ENCODE results near the gene BCL2.

The BCL2 gene

DNA sequence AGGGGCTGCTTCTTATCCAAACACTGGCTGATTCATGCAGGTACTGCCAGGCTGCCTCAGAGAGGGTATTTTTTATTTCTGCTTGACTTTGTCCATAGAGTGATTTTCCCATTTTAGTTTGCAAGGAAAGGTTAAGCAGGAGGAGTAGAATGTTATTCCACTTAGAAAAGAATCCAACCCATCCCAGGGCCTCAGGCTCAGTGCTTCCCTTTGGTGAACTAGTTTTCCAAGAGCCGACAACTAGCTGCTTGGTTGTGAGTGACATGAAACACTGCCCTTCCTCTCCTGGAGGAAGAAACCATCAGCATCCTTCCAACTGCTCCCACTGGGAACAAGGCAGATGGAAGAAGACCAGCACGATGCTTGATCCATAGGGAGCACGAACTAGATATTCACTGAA is 58.5 kb downstream of the BCL2 start:
- ATAC-seq = no peak
- TF ChIP-seq CSDC2 (CRISPR knock-in tag; IDR thresholded peaks at IDR 0.05) = no peak
- no peak for TF ChIP-seq CSRNP3 (CRISPR knock-in tag; IDR thresholded peaks at IDR 0.05)
- TF ChIP-seq, protein P1, sequence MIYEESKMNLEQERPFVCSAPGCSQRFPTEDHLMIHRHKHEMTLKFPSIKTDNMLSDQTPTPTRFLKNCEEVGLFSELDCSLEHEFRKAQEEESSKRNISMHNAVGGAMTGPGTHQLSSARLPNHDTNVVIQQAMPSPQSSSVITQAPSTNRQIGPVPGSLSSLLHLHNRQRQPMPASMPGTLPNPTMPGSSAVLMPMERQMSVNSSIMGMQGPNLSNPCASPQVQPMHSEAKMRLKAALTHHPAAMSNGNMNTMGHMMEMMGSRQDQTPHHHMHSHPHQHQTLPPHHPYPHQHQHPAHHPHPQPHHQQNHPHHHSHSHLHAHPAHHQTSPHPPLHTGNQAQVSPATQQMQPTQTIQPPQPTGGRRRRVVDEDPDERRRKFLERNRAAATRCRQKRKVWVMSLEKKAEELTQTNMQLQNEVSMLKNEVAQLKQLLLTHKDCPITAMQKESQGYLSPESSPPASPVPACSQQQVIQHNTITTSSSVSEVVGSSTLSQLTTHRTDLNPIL (CRISPR knock-in tag; IDR thresholded peaks at IDR 0.05; ENCODE audit: low read depth) = no peak
- TF ChIP-seq ISL1 (CRISPR knock-in tag; IDR thresholded peaks at IDR 0.05) = no peak
- TF ChIP-seq ZNF565 (CRISPR knock-in tag; conservative IDR thresholded peaks at IDR 0.05; ENCODE audit: low read depth) = no peak
- no peak for TF ChIP-seq BACH2 (CRISPR knock-in tag; IDR thresholded peaks at IDR 0.05; ENCODE audit: borderline replicate concordance)
- no peak for TF ChIP-seq ZFP30 (CRISPR knock-in tag; IDR thresholded peaks at IDR 0.05)
- TF ChIP-seq ESRRG (CRISPR knock-in tag; IDR thresholded peaks at IDR 0.05) = no peak
- no peak for TF ChIP-seq PATZ1 (CRISPR knock-in tag; IDR thresholded peaks at IDR 0.05; ENCODE audit: borderline replicate concordance)
- TF ChIP-seq, protein P2, sequence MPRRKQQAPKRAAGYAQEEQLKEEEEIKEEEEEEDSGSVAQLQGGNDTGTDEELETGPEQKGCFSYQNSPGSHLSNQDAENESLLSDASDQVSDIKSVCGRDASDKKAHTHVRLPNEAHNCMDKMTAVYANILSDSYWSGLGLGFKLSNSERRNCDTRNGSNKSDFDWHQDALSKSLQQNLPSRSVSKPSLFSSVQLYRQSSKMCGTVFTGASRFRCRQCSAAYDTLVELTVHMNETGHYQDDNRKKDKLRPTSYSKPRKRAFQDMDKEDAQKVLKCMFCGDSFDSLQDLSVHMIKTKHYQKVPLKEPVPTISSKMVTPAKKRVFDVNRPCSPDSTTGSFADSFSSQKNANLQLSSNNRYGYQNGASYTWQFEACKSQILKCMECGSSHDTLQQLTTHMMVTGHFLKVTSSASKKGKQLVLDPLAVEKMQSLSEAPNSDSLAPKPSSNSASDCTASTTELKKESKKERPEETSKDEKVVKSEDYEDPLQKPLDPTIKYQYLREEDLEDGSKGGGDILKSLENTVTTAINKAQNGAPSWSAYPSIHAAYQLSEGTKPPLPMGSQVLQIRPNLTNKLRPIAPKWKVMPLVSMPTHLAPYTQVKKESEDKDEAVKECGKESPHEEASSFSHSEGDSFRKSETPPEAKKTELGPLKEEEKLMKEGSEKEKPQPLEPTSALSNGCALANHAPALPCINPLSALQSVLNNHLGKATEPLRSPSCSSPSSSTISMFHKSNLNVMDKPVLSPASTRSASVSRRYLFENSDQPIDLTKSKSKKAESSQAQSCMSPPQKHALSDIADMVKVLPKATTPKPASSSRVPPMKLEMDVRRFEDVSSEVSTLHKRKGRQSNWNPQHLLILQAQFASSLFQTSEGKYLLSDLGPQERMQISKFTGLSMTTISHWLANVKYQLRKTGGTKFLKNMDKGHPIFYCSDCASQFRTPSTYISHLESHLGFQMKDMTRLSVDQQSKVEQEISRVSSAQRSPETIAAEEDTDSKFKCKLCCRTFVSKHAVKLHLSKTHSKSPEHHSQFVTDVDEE (CRISPR knock-in tag; IDR thresholded peaks at IDR 0.05) = no peak
- no peak for TF ChIP-seq ZNF70 (CRISPR knock-in tag; IDR thresholded peaks at IDR 0.05)
- TF ChIP-seq SNAI2 (CRISPR knock-in tag; IDR thresholded peaks at IDR 0.05) = no peak
- TF ChIP-seq ARNTL (CRISPR knock-in tag; IDR thresholded peaks at IDR 0.05; ENCODE audit: borderline replicate concordance, low read depth) = no peak

GRCh38 chr18:63260380-63260754 is 59.2 kb downstream of the BCL2 start:
- no peak for ATAC-seq
- TF ChIP-seq RARB (CRISPR knock-in tag; IDR thresholded peaks at IDR 0.05) (no peak), GLIS3 (CRISPR knock-in tag; IDR thresholded peaks at IDR 0.05) (no peak), ARNTL (CRISPR knock-in tag; IDR thresholded peaks at IDR 0.05; ENCODE audit: borderline replicate concordance, low read depth) (no peak), ZFP30 (CRISPR knock-in tag; IDR thresholded peaks at IDR 0.05) (no peak), ZNF70 (CRISPR knock-in tag; IDR thresholded peaks at IDR 0.05) (no peak), ESRRG (CRISPR knock-in tag; IDR thresholded peaks at IDR 0.05) (no peak), TOX (CRISPR knock-in tag; IDR thresholded peaks at IDR 0.05; ENCODE audit: borderline replicate concordance) (no peak), ZNF8 (CRISPR knock-in tag; IDR thresholded peaks at IDR 0.05) (no peak), ZFP3 (CRISPR knock-in tag; IDR thresholded peaks at IDR 0.05) (no peak), TCF4 (CRISPR knock-in tag; IDR thresholded peaks at IDR 0.05; ENCODE audit: borderline replicate concordance) (no peak), CSRNP3 (CRISPR knock-in tag; IDR thresholded peaks at IDR 0.05) (no peak), ZNF565 (CRISPR knock-in tag; conservative IDR thresholded peaks at IDR 0.05; ENCODE audit: low read depth) (no peak), SNAI2 (CRISPR knock-in tag; IDR thresholded peaks at IDR 0.05) (no peak), ISL1 (CRISPR knock-in tag; IDR thresholded peaks at IDR 0.05) (no peak), BACH2 (CRISPR knock-in tag; IDR thresholded peaks at IDR 0.05; ENCODE audit: borderline replicate concordance) (no peak)
- TF ChIP-seq, protein P2 (CRISPR knock-in tag; IDR thresholded peaks at IDR 0.05) = no peak
- TF ChIP-seq, protein P1 (CRISPR knock-in tag; IDR thresholded peaks at IDR 0.05; ENCODE audit: low read depth) = no peak

Measured in SK-N-SH treated with all-trans-retinoic acid at 6 μM for 48 hours (cell line).